ENCODE results near the gene NAV2.

DNA sequence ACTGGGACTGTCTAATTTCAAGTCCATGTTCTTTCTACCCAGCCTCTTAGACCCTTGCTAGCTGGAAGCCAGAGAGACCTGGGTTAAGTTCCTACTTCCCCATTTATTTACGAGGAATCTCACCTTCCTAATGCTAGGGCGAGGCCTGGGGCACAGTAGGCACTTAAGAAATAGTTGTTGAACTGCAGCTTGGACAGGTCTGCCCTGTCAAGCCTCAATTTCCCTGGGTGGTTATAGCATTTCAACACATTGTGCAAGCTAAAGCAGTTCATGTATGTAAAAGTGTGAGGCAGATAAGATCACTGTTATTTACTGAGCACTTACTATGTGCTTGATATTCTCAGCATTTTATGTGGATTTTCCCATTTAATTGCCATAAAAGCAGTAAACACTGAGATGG is 12.1 kb downstream of the NAV2 start:
- TF ChIP-seq, protein P1, sequence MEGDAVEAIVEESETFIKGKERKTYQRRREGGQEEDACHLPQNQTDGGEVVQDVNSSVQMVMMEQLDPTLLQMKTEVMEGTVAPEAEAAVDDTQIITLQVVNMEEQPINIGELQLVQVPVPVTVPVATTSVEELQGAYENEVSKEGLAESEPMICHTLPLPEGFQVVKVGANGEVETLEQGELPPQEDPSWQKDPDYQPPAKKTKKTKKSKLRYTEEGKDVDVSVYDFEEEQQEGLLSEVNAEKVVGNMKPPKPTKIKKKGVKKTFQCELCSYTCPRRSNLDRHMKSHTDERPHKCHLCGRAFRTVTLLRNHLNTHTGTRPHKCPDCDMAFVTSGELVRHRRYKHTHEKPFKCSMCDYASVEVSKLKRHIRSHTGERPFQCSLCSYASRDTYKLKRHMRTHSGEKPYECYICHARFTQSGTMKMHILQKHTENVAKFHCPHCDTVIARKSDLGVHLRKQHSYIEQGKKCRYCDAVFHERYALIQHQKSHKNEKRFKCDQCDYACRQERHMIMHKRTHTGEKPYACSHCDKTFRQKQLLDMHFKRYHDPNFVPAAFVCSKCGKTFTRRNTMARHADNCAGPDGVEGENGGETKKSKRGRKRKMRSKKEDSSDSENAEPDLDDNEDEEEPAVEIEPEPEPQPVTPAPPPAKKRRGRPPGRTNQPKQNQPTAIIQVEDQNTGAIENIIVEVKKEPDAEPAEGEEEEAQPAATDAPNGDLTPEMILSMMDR (IDR thresholded peaks at IDR 0.05) = no peak
- TF ChIP-seq EP300 (IDR thresholded peaks at IDR 0.05) = no peak
- no peak for TF ChIP-seq POLR2A (IDR thresholded peaks at IDR 0.05)
